DOHH2 (cell line): Measurements from ENCODE around the gene BUD13.

Experiments
- H3F3A ChIP-seq: fragments of 200-600 bp; sonication (generic), shearing (Covaris generic); 2 replicates; pipeline ENCODE4 v1.6.0; 2016; ENCODE audit warnings: antibody characterized with exemption, mild to moderate bottlenecking; ENCODE audit not compliant: control insufficient read depth, insufficient read depth
- H3K27ac ChIP-seq: fragments of 200-600 bp; sonication (generic); 2 replicates; pipeline ENCODE4 v1.5.1; 2014; ENCODE audit warnings: low read depth, mild to moderate bottlenecking, low read length, moderate library complexity
- H3K27me3 ChIP-seq: fragments of 200-600 bp; sonication (generic); 2 replicates; pipeline ENCODE4 v1.6.1; 2014; ENCODE audit warnings: mild to moderate bottlenecking, low read length, mixed read lengths; ENCODE audit not compliant: control insufficient read depth
- H3K36me3 ChIP-seq: fragments of 200-600 bp; sonication (generic); 2 replicates; pipeline ENCODE4 v1.6.1; 2014; ENCODE audit warnings: mild to moderate bottlenecking, low read length, moderate library complexity, mixed read lengths; ENCODE audit not compliant: control insufficient read depth
- H3K4me1 ChIP-seq: fragments of 200-600 bp; sonication (generic); 2 replicates; pipeline ENCODE4 v1.6.1; 2014; ENCODE audit warnings: mild to moderate bottlenecking, low read length, mixed read lengths; ENCODE audit not compliant: control insufficient read depth
- H3K4me2 ChIP-seq: fragments of 200-600 bp; sonication (generic); 2 replicates; pipeline ENCODE4 v1.6.0; 2014; ENCODE audit warnings: mild to moderate bottlenecking, low read length, moderate library complexity
- H3K4me3 ChIP-seq: fragments of 200-600 bp; sonication (generic); 2 replicates; pipeline ENCODE4 v1.5.1; 2014; ENCODE audit warnings: mild to moderate bottlenecking, low read length, mixed read lengths
- H3K79me2 ChIP-seq: fragments of 200-600 bp; sonication (generic); 2 replicates; pipeline ENCODE4 v1.6.1; 2014; ENCODE audit warnings: mild to moderate bottlenecking, low read length, mixed read lengths; ENCODE audit not compliant: control insufficient read depth
- H3K9me2 ChIP-seq: fragments of 200-600 bp; sonication (generic); replicated peaks from 2 replicates; pipeline ENCODE4 v1.6.1; 2014; ENCODE audit warnings: mild to moderate bottlenecking, low read length, mixed read lengths; ENCODE audit not compliant: control insufficient read depth
- H3K9me3 ChIP-seq: fragments of 200-600 bp; sonication (generic); 2 replicates; pipeline ENCODE4 v1.6.1; 2014; ENCODE audit warnings: antibody characterized with exemption, low read length, mixed read lengths; ENCODE audit not compliant: control insufficient read depth, insufficient read depth
- H4K20me1 ChIP-seq: fragments of 200-600 bp; sonication (generic); 2 replicates; pipeline ENCODE4 v1.6.0; 2014; ENCODE audit warnings: low read depth, mild to moderate bottlenecking, antibody characterized with exemption, low read length, moderate library complexity; ENCODE audit not compliant: control insufficient read depth, insufficient read depth
- CTCF ChIP-seq: fragments of 200-600 bp; sonication (generic); IDR thresholded peaks from one replicate; pipeline ENCODE4 v1.5.1; 2014; ENCODE audit warnings: antibody characterized with exemption, mild to moderate bottlenecking, low read depth, low read length; ENCODE audit not compliant: poor library complexity, severe bottlenecking
- EZH2phosphoT487 ChIP-seq: fragments of 200-600 bp; sonication (generic); IDR thresholded peaks from 2 replicates; pipeline ENCODE4 v1.6.1; 2017; ENCODE audit warnings: borderline replicate concordance, mild to moderate bottlenecking, antibody characterized with exemption, low read length, moderate library complexity, mixed read lengths

BUD13 gene

GRCh38 chr11:116730601-116731000 lies 42.2 kb downstream of the BUD13 start:
- no peak overlapping the region for H3K4me2 ChIP-seq
- H3K79me2 ChIP-seq, result no peaks in the 10 kb centered on the region
- H3K27ac ChIP-seq, result no peak overlapping the region
- no peaks in the 10 kb centered on the region for H3K27me3 ChIP-seq
- TF ChIP-seq EZH2phosphoT487 (no peak), CTCF (no peak)
- peaks cover 3% of the 10 kb centered on the region; the same call in 1 of the 2 replicates for H3K4me1 ChIP-seq
- H3K36me3 ChIP-seq, result no peaks in the 10 kb centered on the region
- no peak overlapping the region for H3K4me3 ChIP-seq
- no peaks in the 10 kb centered on the region for H3K9me2 ChIP-seq
- H3K9me3 ChIP-seq, result no peaks in the 10 kb centered on the region
- no peaks in the 10 kb centered on the region for H4K20me1 ChIP-seq
- H3F3A ChIP-seq, result no peaks in the 10 kb centered on the region

- Histone ChIP-seq H3K27me3 (no peaks in the 10 kb centered on the region), H4K20me1 (no peaks in the 10 kb centered on the region), H3K27ac (no peak overlapping the region), H3K9me2 (no peaks in the 10 kb centered on the region), H3K4me2 (no peak overlapping the region), H3K36me3 (no peaks in the 10 kb centered on the region), H3K79me2 (no peaks in the 10 kb centered on the region), H3K9me3 (no peaks in the 10 kb centered on the region), H3K4me3 (no peak overlapping the region), H3K4me1 (peaks cover 3% of the 10 kb centered on the region; the same call in 1 of the 2 replicates), H3F3A (no peaks in the 10 kb centered on the region)
- TF ChIP-seq EZH2phosphoT487 (no peak), CTCF (no peak)
Observed at GRCh38 chr11:116730241-116730561, 42.6 kb downstream of the BUD13 start.

GRCh38 chr11:116729501-116730240 lies 43.1 kb downstream of the BUD13 start:
- H3K4me2 ChIP-seq, result no peak overlapping the region
- H3K9me2 ChIP-seq, result no peaks in the 10 kb centered on the region
- TF ChIP-seq CTCF (no peak), EZH2phosphoT487 (no peak)
- no peaks in the 10 kb centered on the region for H3K36me3 ChIP-seq
- H3K4me1 ChIP-seq, result peaks cover 3% of the 10 kb centered on the region; the same call in 1 of the 2 replicates
- no peak overlapping the region for H3K4me3 ChIP-seq
- H3K27me3 ChIP-seq, result no peaks in the 10 kb centered on the region
- no peaks in the 10 kb centered on the region for H3K79me2 ChIP-seq
- no peaks in the 10 kb centered on the region for H3F3A ChIP-seq
- no peak overlapping the region for H3K27ac ChIP-seq
- H3K9me3 ChIP-seq, result no peaks in the 10 kb centered on the region
- H4K20me1 ChIP-seq, result no peaks in the 10 kb centered on the region
